Thoracic aorta (tissue), 2 donors: ENCODE results near the gene TPD52L2. TPM values are rescaled to one million over a fixed set of nuclear protein-coding genes. Genes with fewer than 3 reads are reported as not detected.

Source experiments
- ATAC-seq: fragments of 150-250 bp; one replicate; pipeline ENCODE4 v1.8.0; 2017; ENCODE audit warnings: low read depth; ENCODE audit not compliant: insufficient number of reproducible peaks, low FRiP score
- DNase-seq: peaks from one replicate; pipeline ENCODE4 v3.0.0-alpha.2; 2020; ENCODE audit warnings: low spot score
- H3K27ac ChIP-seq, 2 donors: fragments of 200-600 bp; sonication (generic); 1 replicate in 1 of 2; 2 replicates in 1 of 2; pipeline ENCODE4 v1.5.1; 2016; ENCODE audit warnings: mild to moderate bottlenecking in 2 of 2, moderate library complexity in 2 of 2
- H3K27me3 ChIP-seq: fragments of 200-600 bp; sonication (generic); replicated peaks from 2 replicates; pipeline ENCODE4 v1.6.0; 2016; ENCODE audit warnings: mild to moderate bottlenecking; ENCODE audit not compliant: insufficient read depth
- H3K36me3 ChIP-seq: fragments of 200-600 bp; sonication (generic); one replicate; pipeline ENCODE4 v1.5.1; 2016
- H3K4me1 ChIP-seq, 2 donors: fragments of 200-600 bp; sonication (generic); 1 replicate in 1 of 2; 2 replicates in 1 of 2; pipeline versions ENCODE4 v1.5.1 to v1.6.0; 2016; ENCODE audit warnings: low read depth in 2 of 2, mild to moderate bottlenecking in 1 of 2; ENCODE audit not compliant: control insufficient read depth in 1 of 2
- H3K4me3 ChIP-seq: fragments of 200-600 bp; sonication (generic); 2 replicates; pipeline ENCODE4 v1.5.1; 2016; ENCODE audit warnings: mild to moderate bottlenecking
- H3K9me3 ChIP-seq: fragments of 200-600 bp; sonication (generic); 2 replicates; pipeline ENCODE4 v1.5.1; 2016
- total RNA-seq, 2 donors: library from RNA; depleted of rRNA; stranded (reverse); fragments of >200 nt; gene quantifications; one replicate each; pipeline versions ENCODE4 v1.1.0 to v1.2.3, GENCODE V29; 2016
- TF ChIP-seq, protein P1 (sequence below): fragments of 200-600 bp; sonication (generic); IDR thresholded peaks from one replicate; pipeline ENCODE4 v1.5.1; 2019; ENCODE audit warnings: antibody characterized with exemption

TPD52L2 gene
- total RNA-seq, 2 donors from 2014 or later: 106 to 159 TPM

DNA sequence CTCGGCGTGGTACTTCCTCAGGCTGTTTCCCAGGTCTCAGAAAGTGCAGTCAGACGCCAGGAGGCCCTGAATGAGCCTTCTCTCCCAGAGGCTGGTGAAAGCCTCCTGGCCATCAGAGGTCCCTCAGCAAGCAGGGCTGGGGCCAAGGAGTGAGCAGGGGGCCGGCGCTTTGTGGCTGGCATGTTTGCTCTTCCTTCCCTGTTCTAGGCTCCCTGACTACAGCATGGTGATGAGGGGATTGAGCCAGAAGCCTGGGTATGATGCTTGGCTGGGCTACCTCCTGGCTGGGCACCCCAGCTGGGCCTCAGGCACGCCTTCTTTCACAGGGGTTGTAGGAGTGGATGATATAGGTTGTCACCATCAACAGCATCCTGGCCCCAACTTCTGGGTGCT is 18.1 kb downstream of the TPD52L2 start:
- H3K4me3 ChIP-seq: no peak overlapping the region
- H3K27me3 ChIP-seq: no peaks in the 10 kb centered on the region
- no peaks in the 10 kb centered on the region for H3K9me3 ChIP-seq
- H3K4me1 ChIP-seq: no peaks in the 10 kb centered on the region
- TF ChIP-seq, protein P1, sequence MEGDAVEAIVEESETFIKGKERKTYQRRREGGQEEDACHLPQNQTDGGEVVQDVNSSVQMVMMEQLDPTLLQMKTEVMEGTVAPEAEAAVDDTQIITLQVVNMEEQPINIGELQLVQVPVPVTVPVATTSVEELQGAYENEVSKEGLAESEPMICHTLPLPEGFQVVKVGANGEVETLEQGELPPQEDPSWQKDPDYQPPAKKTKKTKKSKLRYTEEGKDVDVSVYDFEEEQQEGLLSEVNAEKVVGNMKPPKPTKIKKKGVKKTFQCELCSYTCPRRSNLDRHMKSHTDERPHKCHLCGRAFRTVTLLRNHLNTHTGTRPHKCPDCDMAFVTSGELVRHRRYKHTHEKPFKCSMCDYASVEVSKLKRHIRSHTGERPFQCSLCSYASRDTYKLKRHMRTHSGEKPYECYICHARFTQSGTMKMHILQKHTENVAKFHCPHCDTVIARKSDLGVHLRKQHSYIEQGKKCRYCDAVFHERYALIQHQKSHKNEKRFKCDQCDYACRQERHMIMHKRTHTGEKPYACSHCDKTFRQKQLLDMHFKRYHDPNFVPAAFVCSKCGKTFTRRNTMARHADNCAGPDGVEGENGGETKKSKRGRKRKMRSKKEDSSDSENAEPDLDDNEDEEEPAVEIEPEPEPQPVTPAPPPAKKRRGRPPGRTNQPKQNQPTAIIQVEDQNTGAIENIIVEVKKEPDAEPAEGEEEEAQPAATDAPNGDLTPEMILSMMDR: no peak
- no peak for DNase-seq
- H3K36me3 ChIP-seq: peaks cover 42% of the 10 kb centered on the region
- no peak overlapping the region for H3K27ac ChIP-seq
- ATAC-seq: no peak

DNA sequence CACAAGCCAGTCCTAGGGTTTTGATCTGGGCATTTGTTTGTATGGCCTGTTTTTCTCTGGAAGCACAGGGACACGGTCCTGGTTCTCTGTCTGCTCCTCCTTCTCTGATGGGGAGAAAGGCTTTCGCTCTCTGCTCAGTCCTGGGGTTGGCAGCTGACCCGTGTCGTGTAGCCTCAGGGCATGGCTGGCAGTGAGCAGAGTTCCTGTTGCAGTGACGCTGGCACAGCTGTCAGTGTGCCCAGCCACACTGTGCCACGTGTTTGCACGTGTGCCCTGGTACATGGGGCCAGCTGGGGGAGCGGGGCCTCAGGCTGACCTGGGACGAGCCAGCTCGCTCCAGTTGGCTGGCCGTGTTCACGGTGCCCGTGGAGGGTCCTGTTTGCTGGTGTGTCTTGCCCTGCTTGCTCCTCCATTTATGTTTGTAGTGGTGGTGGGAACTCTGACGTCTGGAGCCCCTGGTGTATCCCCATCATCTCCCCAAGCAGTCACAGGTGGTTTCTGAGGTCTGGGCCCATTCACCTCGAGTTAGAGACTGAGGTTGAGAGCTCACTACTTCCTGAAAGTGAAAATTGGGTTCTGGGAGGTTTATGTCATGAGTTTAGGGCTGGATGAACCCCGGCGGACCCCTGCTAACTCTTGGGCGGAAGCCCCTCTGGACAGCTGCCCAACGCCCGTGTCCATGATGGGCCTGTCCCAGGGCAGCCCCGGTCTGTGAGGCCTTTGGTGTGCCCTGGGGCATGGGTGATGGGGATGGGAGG is 19.6 kb downstream of the TPD52L2 start:
- no peak overlapping the region for H3K27ac ChIP-seq
- no peaks in the 10 kb centered on the region for H3K27me3 ChIP-seq
- TF ChIP-seq, protein P1: no peak
- no peak overlapping the region for H3K4me3 ChIP-seq
- no peaks in the 10 kb centered on the region for H3K4me1 ChIP-seq
- H3K36me3 ChIP-seq: peaks cover 47% of the 10 kb centered on the region
- no peaks in the 10 kb centered on the region for H3K9me3 ChIP-seq
- ATAC-seq: no peak
- DNase-seq: no peak

DNA sequence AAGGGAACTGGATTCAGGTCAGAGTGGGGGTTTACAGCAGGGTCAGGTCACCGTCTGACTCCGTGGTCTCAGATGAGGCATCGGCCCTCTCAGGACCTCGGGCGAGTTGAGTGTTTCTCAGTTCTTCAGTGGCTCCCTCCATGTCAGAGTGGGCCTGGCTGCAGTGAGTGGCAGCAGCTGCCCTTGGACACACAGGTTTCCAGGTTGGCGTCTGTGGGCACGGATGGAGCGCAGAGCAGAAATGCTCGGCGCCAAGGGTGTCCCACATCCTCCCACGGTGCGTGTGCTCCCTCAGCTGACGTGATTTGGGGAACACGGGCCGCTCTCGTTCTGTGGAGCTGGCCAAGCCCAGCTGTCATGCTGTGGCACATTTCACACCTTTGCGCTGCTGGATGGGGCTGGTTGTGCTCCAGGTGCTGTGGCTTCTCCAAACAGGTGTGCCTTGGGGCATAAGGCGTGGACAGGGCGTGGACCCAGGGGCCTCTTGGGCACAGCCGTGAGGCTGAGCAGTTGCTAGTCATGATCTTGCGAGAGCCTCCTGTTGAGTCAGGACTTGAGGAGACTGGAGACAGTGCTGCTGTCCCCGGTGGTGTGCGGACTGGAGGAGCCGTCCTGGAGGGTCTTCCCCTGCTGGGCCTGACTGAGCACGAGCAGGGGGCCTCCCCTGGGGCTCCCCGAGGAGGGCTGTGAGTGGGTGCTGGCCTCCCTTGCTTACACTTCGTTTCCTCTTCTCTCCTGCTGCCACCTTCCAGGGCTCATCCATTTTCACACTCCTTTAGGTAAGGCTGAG is 20.4 kb downstream of the TPD52L2 start:
- DNase-seq: no peak
- Histone ChIP-seq H3K36me3 (peaks cover 54% of the 10 kb centered on the region), H3K9me3 (no peaks in the 10 kb centered on the region), H3K4me1 (no peaks in the 10 kb centered on the region), H3K4me3 (no peak overlapping the region), H3K27ac (no peak overlapping the region), H3K27me3 (no peaks in the 10 kb centered on the region)
- TF ChIP-seq, protein P1: no peak
- ATAC-seq: no peak

DNA sequence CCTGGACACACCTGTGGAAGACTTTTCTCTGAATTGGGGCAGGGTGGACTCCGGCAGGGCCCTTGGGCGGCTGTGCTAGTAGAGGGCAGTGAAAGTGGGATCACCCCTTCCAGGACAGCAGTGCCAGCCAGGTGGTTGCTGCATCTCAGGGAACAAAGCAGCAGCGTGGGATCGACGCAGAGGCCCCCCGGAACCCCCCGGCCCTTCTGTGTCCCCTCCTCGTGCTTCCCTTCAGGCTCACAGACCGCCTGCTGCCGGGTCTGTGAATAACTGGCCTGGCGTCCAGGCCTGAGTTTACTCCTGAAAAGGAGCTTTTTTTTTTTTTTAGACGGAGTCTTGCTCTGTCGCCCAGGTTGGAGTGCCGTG is 21.0 kb downstream of the TPD52L2 start:
- no peak overlapping the region for H3K4me3 ChIP-seq
- H3K4me1 ChIP-seq: no peaks in the 10 kb centered on the region
- peaks cover 59% of the 10 kb centered on the region for H3K36me3 ChIP-seq
- no peak for ATAC-seq
- H3K9me3 ChIP-seq: no peaks in the 10 kb centered on the region
- H3K27me3 ChIP-seq: no peaks in the 10 kb centered on the region
- TF ChIP-seq, protein P1: no peak
- no peak for DNase-seq
- H3K27ac ChIP-seq: no peak overlapping the region

DNA sequence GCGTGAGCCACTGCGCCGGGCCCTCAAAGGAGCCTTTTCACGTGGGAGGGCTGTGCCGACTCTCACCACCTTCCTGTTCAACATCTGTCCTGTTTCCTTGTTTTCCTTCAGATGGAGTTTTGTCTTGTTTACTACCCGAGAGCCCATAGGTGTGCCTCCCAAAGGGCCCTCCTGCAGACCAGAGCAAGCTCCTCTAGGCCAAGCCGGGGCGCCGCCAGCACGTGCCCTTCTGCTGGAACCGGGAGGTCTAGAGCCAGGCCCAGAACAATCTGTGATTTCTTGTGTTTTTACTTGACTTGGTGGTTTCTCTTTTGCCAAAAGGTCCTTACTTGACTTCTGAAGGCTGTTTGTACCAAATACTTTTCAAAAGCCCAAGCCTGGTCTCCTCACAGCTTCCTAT is 21.9 kb downstream of the TPD52L2 start:
- TF ChIP-seq, protein P1: no peak
- peaks cover 58% of the 10 kb centered on the region for H3K36me3 ChIP-seq

More for the DNA sequence above, 21.9 kb downstream of the TPD52L2 start:
- no peaks in the 10 kb centered on the region for H3K4me1 ChIP-seq
- no peaks in the 10 kb centered on the region for H3K9me3 ChIP-seq
- H3K4me3 ChIP-seq: no peak overlapping the region
- no peak overlapping the region for H3K27ac ChIP-seq
- ATAC-seq: no peak
- H3K27me3 ChIP-seq: no peaks in the 10 kb centered on the region
- DNase-seq: no peak
